ENCODE data around the gene IRF3.
A peak's percentile ranks its signal among the peaks of the same experiment; 100 is the strongest.

IRF3 gene

GRCh38 chr19:49687150-49687549 lies 21.5 kb upstream of the IRF3 start:
- DNase-seq (ENCODE audit: low read depth) = no peak

DNA sequence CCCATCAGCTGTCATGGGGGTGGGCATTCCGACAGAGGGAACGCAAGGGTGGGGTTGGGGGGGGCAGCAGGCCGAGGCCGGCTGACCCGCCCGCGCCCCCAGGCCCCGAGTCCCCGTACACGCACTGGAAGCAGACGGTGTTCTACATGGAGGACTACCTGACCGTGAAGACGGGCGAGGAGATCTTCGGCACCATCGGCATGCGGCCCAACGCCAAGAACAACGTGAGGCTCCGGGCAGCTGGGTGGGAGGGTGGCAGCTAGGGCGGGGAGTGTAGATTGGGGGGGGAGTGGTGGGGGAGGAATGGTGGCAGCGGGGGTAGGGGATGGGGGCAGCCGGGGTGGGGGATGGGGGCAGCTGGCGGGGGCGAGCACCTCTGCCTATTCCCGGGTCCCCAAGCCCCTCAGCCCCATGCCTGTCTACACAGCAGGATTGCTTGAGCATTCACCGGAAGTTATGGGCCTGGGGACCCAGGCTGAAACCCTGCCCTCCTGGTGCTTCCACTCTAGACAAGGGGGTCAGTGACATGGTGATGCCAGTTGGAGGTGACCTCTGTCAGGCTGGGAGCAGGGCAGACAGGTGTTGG lies 20.9 kb upstream of the IRF3 start:
- DNase-seq (ENCODE audit: low read depth) = no peak

DNA sequence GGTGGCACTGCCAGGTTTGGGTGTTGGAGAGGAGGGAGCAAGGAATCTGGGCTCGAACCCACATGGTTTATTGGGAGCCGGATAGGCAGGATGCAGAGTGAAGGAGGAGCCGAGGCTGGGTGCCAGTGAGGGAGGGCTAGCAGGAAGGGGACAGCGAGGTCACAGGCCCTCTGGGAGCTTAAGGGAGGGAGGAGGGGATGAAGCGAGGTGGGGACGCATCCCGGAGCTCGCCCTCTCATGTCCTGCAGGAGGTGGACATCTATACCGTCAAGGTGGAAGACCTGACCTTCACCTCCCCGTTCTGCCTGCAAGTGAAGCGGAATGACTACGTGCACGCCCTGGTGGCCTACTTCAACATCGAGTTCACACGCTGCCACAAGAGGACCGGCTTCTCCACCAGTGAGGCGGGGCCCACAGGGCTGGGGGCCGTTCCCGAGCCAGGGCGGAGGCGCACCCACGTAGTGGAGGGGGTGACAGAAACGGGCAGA lies 20.2 kb upstream of the IRF3 start:
- no peak for DNase-seq (ENCODE audit: low read depth)

- DNase-seq (ENCODE audit: low read depth) = no peak
These were observed 19.4 kb upstream of the IRF3 start for GRCh38 chr19:49684983-49685553.

GRCh38 chr19:49684251-49684982 lies 18.8 kb upstream of the IRF3 start:
- DNase-seq (ENCODE audit: low read depth) = no peak

- DNase-seq (ENCODE audit: low read depth) = no peak
These were observed 18.2 kb upstream of the IRF3 start for GRCh38 chr19:49683814-49684250.

DNA sequence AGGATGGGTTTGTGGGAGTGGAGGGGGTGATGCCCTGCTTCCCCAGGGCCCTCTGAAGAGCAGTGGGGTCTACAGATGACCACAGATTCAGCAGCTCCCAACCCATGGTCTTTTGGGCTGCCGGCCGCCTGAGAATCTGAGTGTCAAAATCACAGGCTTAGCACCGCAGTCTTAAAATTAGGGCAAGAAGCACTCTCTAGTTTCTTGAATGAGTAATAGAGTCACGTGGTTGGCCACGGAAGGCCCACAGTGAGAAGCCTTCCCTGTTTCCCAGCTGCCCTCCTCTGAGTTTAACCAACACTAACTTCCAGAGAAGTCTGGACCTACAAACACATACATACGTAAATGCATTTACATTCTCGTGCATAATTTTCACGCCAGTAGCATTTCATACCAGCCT lies 16.6 kb upstream of the IRF3 start:
- no peak for DNase-seq (ENCODE audit: low read depth)

GRCh38 chr19:49681830-49682229 lies 16.2 kb upstream of the IRF3 start:
- no peak for DNase-seq (ENCODE audit: low read depth)

DNA sequence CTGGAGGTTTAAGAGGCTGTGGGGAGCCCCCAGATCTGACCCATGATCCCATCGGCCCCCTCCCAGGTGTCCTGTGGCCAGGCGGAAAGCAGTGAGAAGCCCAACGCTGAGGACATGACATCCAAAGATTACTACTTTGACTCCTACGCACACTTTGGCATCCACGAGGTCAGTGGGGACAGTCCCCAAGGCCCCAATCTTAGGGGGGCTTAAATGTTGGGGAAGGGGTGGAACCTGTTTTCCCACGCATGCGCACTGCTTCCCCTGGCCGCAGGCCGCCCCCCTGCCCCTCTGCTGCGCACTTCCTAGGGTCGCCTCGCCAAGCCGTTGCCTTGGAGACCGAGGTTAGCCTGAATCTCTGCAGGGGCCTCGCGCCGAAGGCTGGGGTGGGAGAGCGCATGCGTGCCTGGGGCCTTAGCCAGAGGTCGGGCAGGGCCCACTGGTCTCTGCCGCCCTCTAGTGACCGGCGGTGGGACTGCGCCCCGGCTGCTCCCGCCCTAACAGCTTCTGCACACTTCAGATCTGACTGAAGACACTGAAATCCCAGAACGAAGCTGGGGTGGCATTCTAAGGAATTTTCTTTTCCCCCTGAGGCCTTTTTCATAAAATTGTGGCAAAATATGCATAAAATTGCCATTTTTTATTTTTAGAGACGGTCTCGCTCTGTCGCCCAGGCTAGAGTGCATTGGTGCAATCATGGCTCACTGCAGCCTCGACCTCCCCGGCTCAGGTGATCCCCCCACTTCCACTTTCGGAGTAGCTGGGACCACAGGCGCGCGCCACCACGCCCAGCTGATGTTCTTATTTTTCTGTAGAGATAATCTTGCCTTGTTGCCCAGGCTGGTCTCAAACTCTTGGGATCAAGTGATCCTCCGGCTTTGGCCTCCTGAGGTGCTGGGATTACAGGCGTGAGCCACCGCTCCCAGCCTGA lies 15.0 kb upstream of the IRF3 start:
- DNase-seq (ENCODE audit: low read depth) = peak; percentile 70

DNA sequence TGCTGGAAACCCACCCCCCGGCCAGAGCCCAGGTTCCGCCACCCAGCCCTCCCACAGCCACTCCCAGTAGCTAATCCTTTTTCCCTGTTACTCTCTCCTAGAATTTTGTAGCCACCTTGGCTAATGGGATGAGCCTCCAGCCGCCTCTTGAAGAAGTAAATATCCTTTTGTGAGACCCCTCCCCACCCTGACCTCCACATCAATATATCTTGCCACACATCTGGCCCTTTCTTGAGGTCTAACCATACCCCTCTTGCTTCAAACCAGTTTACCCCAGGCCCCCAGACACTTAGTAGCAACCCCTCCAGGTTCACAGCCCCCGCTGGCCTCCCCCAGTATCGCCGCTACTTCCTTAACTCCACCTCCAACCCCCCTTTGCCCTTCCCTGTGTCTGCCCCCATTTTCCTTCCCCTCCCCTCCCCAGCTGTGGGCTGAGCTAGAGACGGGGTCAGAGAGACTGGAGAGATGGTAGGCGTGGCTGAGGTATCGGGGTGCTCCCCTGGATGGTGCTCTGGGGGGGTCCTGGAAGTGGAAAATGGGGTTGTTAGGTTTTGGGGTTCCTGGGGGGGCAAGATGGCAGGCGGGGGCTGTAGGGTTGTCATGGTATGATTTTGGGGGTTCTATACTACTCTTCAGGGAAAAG lies 14.2 kb upstream of the IRF3 start:
- DNase-seq (ENCODE audit: low read depth) = no peak

- no peak for DNase-seq (ENCODE audit: low read depth)
These were observed 13.5 kb upstream of the IRF3 start for GRCh38 chr19:49678985-49679770.

GRCh38 chr19:49677901-49678674 lies 12.4 kb upstream of the IRF3 start:
- DNase-seq (ENCODE audit: low read depth) = peak; percentile 77

DNA sequence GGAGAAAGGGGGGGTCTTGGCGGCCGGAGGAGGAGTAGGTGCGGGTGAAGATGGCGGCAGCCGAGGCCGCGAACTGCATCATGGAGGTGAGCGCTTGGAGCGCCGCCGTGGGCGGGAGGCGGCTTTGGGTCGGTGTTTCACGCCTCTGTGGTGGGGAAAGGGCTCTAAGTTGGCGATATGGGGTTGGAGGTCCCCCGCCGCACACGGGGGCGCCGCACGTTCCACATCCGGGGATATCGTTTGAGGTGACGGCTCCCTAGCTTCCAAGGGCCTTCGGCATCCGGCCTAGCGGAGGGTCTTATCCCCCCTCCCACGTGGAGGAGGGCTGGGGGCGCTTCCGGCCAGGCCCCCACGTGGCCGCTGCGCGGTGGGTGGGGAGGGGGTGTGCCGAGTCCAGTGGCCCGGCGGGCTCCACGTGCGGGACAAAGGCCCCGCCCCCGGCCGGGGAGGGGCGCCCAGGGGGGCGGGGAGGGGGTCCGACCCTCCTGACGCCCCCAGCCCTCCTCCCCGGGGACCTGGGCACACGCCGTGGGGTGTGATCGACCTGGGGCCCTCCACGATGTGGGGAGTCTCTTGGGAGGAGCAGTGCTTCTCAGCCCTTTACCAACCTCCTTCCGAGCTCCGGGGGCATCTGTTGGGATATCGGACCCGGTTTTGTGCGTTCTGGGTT lies 11.7 kb upstream of the IRF3 start, which contains the start of gene PRMT1:
PRMT1 (plus strand) TSS at position 41 of the 670 bp plus-strand sequence; CDS start at position 51, 10 bp downstream.
- peak; percentile 20 for DNase-seq (ENCODE audit: low read depth)

GRCh38 chr19:49676784-49677230 lies 11.2 kb upstream of the IRF3 start:
- DNase-seq (ENCODE audit: low read depth) = peak; percentile 100

DNA sequence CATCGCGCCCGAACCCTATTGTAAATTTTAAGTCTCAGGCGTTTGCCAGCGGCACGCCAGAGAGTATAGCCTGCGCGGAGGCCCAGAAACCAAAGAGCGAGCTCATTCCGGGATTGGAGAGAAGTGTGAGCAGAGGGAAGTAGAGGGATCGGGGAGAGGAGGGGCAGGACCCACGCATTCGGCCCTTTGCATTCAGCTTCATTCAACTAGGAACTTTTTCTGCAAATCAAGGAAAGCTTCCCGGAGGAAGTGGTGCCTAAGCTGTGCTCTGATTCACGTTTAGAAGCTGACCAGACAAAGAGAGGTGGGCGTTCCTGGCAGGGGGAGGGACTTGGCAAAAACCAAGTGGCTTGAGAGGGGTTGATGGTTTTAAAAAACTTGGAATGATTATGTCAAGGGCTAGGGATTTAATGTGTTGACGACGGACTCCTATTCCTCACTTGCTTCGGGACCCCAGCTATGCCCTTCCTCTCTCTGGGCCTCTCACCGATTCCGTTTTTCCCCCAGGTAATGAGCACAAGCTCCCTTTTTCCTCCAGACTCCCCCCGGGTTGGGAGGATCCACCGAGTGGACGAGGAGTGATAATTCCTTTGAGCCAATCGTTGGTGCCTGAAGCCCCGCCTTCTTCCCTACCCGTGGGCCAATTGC lies 10.6 kb upstream of the IRF3 start:
- peak; percentile 95 for DNase-seq (ENCODE audit: low read depth)

- DNase-seq (ENCODE audit: low read depth) = peak; percentile 57
These were observed 6.7 kb upstream of the IRF3 start for GRCh38 chr19:49672131-49672919.

GRCh38 chr19:49669516-49669915 lies 3.9 kb upstream of the IRF3 start:
- peak; percentile 20 for DNase-seq (ENCODE audit: low read depth)

DNA sequence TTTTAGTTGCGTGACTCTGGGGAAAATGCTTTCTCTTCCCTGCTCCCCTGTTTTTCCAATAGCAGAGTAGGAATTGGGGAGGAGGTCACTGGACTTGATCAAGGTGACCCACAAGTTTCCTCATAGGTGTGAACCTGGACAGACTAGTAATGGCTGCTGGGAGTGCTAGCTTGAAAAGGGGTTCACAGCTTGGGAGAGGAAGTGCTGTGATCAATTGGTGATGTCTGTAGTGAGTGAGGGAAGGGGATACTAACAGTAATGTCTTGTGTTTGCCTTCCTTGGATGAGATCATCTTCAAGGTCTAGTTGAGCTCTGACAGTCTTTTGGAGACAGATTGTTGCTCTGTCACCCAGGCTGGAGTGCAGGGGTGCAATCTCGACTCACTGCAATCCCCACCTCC lies 1.8 kb upstream of the IRF3 start:
- no peak for DNase-seq (ENCODE audit: low read depth)
